GM21786 (cell line): ENCODE measurements around the gene IFT52.
"Not testable (repeated sequence)": the region's sequence is repeated elsewhere in the genome, so short reads cannot be mapped to it uniquely, and the experiment has no call there.

Source experiments
- ATAC-seq: cut with Tn5 transposase; IDR thresholded peaks from one replicate; pipeline ENCODE4 v1.9.1; 2021; ENCODE audit not compliant: unreplicated experiment

IFT52 gene

DNA sequence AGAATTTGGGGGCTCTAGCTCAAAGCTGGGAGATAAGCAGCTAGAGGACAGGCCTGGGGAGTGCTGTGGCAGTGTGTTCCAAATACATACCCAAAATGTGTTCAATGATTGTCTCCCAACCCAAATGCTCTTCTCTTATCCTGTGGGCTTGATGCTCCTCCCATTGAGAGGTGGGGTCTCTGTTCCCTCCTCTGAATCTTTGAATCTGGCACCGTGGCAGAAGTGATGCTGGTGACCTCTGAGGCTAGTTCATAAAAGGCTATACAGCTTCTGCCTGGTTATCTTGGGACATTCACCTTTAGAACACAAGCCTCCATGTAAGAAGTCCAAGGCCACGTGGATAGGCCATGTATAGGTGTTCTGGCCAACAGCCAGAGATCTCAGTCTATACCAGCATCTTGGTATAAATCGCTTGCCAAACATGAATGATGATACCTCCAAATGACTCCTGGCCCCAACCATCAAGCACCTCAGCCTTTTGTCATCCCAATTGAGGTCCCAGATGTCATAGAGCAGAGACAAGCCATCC lies 60.3 kb downstream of the IFT52 start:
- ATAC-seq = no peak

DNA sequence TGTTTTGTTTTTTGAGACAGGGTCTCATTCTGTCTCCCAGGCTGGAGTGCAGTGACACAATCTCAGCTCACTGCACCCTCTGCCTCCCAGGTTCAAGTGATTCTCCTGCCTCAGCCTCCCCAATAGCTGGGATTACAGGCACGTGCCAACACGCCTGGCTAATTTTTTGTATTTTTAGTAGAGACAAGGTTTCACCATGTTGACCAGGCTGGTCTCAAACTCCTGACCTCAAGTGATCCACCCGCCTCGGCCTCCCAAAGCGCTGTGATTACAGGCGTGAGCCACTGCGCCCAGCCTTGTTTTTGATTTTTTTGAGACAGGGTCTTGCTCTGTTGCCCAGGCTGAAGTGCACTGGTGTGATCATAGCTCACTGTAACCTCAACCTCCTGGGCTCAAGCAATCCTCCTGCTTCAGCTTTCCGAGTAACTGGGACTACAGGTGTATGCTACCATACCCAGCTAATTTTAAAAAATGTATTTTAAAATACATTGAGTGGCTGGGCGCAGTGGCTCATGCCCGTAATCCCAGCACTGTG lies 61.0 kb downstream of the IFT52 start:
- ATAC-seq = not testable (repeated sequence)

- ATAC-seq = no peak
These were observed 63.2 kb downstream of the IFT52 start for GRCh38 chr20:43653966-43654365.

DNA sequence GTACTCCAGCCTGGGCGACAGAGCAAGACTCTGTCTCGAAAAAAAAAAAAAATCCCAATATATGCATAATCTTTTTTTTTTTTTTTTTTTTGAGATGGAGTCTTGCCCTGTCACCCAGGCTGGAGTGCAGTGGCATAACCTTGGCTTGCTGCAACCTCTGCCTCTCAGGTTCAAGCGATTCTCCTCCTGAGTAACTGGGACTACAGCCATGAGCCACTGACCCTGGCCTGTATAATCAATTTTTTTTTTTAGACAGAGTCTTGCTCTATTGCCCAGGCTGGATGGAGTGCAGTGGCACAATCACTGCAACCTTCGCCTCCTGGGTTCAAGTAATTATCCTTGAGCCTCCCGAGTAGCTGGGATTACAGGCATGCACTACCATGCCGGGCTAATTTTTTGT lies 64.4 kb downstream of the IFT52 start:
- not testable (repeated sequence) for ATAC-seq

- no peak for ATAC-seq
These were observed 65.2 kb downstream of the IFT52 start for GRCh38 chr20:43655937-43656336.

GRCh38 chr20:43658069-43658722 lies 67.5 kb downstream of the IFT52 start:
- ATAC-seq = no peak

GRCh38 chr20:43658723-43659419 lies 68.1 kb downstream of the IFT52 start:
- no peak for ATAC-seq

DNA sequence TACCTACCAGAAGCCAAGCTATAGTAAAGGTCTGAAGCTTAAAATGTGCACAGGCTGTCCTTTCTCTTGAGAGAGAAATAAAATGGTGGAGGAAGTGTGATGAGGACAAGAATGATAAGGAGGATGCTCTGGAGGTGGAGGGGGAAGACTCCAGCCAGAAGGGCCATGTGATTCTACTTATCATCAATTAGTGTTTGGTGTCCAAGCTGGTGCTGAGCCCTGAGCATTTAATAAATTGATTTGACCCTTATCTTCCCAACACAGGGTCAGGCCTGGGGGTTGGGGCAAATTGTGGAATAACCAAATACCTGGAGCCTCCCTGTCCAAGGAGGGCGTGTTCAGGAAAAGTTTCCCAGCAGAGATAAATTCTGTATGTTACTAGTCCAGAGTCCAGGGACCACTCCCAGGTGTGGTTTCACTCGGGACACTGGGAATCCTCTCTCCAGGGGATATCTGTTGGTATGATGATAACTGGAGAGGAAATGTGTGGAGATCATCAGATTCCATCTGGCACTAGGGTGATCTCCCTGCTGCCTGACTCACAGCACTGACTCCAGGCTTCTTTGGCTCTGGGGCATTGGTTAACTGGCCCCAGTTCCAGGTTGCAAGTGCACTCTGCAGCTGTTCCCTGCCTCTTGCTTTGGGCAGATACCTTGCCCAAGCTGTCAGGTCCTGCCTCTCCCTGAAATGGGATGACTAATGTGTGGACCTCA lies 72.4 kb downstream of the IFT52 start:
- ATAC-seq = no peak

GRCh38 chr20:43665466-43666176 lies 74.9 kb downstream of the IFT52 start:
- ATAC-seq = no peak

- ATAC-seq = peak; percentile 57
These were observed 75.9 kb downstream of the IFT52 start, which contains the start of gene MYBL2 for GRCh38 chr20:43666376-43667328. Gene MYBL2 (plus strand): TSS chr20:43667114. CDS start chr20:43667284, 170 bp downstream.

DNA sequence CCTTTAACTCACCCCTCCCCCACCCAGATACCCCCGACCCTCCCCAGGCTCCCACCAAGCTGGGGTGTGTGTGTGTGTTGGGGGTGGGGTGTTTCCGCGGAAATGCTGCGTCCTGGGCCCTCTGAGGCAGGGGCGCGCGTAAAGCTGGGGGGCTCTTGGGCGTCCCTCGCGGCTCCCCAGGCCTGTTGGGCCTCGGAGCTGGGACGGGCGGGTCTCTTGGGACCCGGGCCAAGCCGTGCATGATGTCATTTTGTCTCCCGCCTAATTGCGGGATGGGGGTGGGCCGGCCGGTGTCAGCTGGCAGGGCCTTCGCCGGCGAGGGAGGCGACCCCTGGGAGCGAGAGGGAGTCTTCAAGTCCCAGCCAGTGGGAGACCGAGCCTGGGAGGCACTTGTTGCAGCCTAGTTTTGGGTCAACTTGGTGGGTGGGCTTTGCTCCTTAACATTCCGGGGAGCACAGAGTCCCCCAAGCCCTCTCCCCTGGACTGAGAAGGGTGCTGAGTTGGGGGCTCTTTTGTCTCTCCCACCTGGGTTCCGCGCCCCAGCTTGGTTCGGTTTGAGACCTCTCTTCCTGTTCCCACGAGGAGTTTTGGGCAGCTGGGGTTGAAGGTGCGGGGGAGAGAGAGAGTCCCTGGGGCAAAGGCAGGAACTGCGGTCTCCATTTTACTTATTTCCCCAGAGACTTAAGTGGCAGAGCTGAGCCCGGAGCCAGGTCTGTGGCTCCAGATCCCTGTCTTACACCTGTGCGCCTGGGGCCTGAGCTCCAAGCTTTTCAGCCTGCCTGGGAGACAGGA lies 76.8 kb downstream of the IFT52 start:
- ATAC-seq = peak; percentile 57

DNA sequence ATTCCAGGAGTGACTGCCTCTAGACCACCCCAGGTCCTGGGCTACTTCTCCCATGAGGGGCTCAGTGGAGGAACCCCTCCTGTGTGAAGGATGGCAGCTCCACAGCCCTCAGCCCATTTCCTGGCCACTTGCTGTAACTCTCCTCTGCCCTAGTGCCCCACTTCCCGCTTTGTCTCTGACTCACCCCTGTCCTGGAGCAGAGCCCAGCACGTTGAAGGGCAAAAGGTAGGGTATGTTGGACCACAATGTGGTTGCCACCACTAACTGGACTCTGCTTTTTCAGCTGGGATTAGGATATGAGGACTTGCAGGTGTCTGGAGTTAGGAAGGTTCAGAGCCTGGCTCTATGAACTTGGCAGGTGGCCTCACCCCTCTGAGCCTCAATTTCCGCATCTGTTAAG lies 78.6 kb downstream of the IFT52 start:
- no peak for ATAC-seq

GRCh38 chr20:43670423-43670822 lies 79.7 kb downstream of the IFT52 start:
- no peak for ATAC-seq

DNA sequence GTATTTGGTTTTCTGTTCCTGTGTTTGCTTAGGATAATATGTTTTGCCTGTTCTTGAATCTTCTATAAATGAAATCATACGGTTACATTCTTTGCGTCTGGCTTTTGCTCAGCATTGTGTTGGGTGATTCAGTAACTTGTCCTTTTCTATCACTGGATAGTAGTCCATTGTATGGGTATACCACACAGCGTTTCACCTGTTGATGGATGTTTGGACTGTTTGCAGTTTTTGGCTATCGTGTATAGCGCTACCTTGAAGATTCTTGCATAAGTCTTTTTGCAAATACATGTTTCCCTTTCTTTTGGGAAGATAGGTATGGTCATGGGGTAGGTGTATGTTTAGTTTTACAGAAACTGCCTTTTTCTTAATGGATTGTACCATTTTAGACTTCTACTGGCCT lies 85.6 kb downstream of the IFT52 start:
- no peak for ATAC-seq

GRCh38 chr20:43680981-43681380 lies 90.2 kb downstream of the IFT52 start:
- ATAC-seq = no peak

GRCh38 chr20:43681468-43681942 lies 90.8 kb downstream of the IFT52 start:
- ATAC-seq = peak; percentile 17

DNA sequence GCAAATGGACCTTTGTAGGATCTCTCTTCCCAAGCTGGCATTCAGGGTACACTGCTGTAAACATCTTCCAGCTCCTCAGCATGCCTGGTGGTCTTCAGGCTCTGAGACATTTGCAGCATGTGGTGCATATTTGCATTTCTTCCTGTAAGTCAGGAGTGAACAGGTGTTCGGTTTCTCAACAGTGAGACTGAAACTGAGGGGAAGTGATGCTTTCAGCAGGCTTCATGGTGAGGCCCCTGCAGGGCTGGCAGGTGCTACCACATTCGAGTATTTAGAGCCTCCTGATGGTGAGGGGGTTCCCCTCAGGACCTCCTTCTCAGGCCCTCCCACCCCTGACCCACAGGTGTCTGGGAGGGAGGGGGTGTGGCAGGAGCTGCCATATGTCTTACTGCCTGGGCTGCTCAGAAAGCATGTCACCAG lies 91.3 kb downstream of the IFT52 start:
- ATAC-seq = peak; percentile 90

DNA sequence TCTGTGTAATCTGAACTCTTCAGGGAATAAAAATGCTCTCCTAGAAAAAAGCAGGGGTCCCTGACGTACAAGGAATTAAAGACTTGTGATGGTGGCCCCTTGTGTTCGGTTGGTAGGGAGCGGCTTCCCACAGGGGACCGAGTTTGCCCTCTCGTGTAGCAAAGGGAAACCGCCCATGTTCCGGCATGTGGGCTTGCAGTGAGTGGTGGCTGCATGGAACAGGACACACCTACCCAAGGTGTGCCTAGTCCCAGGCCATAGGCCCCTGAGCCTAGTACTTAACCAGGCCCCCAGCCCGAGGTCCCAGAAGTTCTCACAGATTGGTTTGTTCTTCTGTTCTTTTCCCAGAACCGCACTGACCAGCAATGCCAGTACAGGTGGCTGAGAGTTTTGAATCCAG lies 91.7 kb downstream of the IFT52 start:
- peak; percentile 32 for ATAC-seq

GRCh38 chr20:43686820-43687219 lies 96.1 kb downstream of the IFT52 start:
- no peak for ATAC-seq
